H9 (cell line): Measurements from ENCODE around the gene NAT14. TPM values are rescaled to one million over a fixed set of nuclear protein-coding genes. Genes with fewer than 3 reads are reported as not detected.

Experiments
- DNase-seq: peaks from one replicate; pipeline ENCODE4 v3.0.0-alpha.2; 2017
- H2AFZ ChIP-seq: one replicate; pipeline ENCODE4 v1.6.1; 2013; ENCODE audit warnings: mild to moderate bottlenecking, low read length, control low read depth, moderate library complexity
- H2AK5ac ChIP-seq: 2 replicates; pipeline ENCODE4 v1.6.1; 2013; ENCODE audit warnings: low read length, control low read depth, mixed read lengths; ENCODE audit not compliant: insufficient read length
- H2BK120ac ChIP-seq: one replicate; pipeline ENCODE4 v1.6.1; 2013; ENCODE audit warnings: low read depth, mild to moderate bottlenecking, low read length, control low read depth, inconsistent platforms; ENCODE audit not compliant: poor library complexity, severe bottlenecking
- H2BK12ac ChIP-seq: 2 replicates; pipeline ENCODE4 v1.6.1; 2013; ENCODE audit warnings: low read length, control low read depth, mixed read lengths, low read depth; ENCODE audit not compliant: insufficient read length
- H2BK15ac ChIP-seq: 2 replicates; pipeline ENCODE4 v1.6.1; 2013; ENCODE audit warnings: low read depth, low read length, control low read depth
- H2BK20ac ChIP-seq: one replicate; pipeline ENCODE4 v1.6.1; 2013; ENCODE audit warnings: low read depth, mild to moderate bottlenecking, low read length, control low read depth, inconsistent platforms; ENCODE audit not compliant: poor library complexity, severe bottlenecking
- H2BK5ac ChIP-seq: 2 replicates; pipeline ENCODE4 v1.6.1; 2013; ENCODE audit warnings: low read length, control low read depth, mixed read lengths; ENCODE audit not compliant: insufficient read length
- H3K14ac ChIP-seq: 2 replicates; pipeline ENCODE4 v1.6.1; 2013; ENCODE audit warnings: low read length, control low read depth; ENCODE audit not compliant: insufficient read depth
- H3K18ac ChIP-seq: 2 replicates; pipeline ENCODE4 v1.6.1; 2013; ENCODE audit warnings: low read depth, mild to moderate bottlenecking, mixed read lengths, low read length, control low read depth; ENCODE audit not compliant: insufficient read length
- H3K23ac ChIP-seq: 2 replicates; pipeline ENCODE4 v1.6.1; 2013; ENCODE audit warnings: low read length, control low read depth, mixed read lengths, low read depth; ENCODE audit not compliant: insufficient read length
- H3K23me2 ChIP-seq: 2 replicates; pipeline ENCODE4 v1.6.1; 2013; ENCODE audit warnings: low read depth, mild to moderate bottlenecking, mixed read lengths, low read length, control low read depth; ENCODE audit not compliant: insufficient read length, poor library complexity, severe bottlenecking
- H3K27ac ChIP-seq: 2 replicates; pipeline ENCODE4 v1.5.1; 2013; ENCODE audit warnings: low read length, control low read depth, mixed read lengths, low read depth; ENCODE audit not compliant: insufficient read length
- H3K27me3 ChIP-seq: 2 replicates; pipeline ENCODE4 v1.6.1; 2013; ENCODE audit warnings: low read length, control low read depth, inconsistent platforms; ENCODE audit not compliant: insufficient read depth
- H3K4ac ChIP-seq: 2 replicates; pipeline ENCODE4 v1.6.1; 2013; ENCODE audit warnings: low read depth, mild to moderate bottlenecking, control low read depth, inconsistent platforms, low read length, moderate library complexity
- H3K4me1 ChIP-seq: 2 replicates; pipeline ENCODE4 v1.6.1; 2013; ENCODE audit warnings: low read length, control low read depth, inconsistent platforms; ENCODE audit not compliant: insufficient read depth
- H3K4me2 ChIP-seq: 2 replicates; pipeline ENCODE4 v1.6.1; 2013; ENCODE audit warnings: low read length, control low read depth, mixed read lengths; ENCODE audit not compliant: insufficient read length, insufficient read depth
- H3K56ac ChIP-seq: 2 replicates; pipeline ENCODE4 v1.6.1; 2013; ENCODE audit warnings: low read depth, mild to moderate bottlenecking, mixed read lengths, low read length, control low read depth; ENCODE audit not compliant: insufficient read length
- H3K79me1 ChIP-seq: 2 replicates; pipeline ENCODE4 v1.6.1; 2013; ENCODE audit warnings: low read depth, mild to moderate bottlenecking, moderate library complexity, low read length, control low read depth, inconsistent platforms; ENCODE audit not compliant: insufficient read depth, poor library complexity, severe bottlenecking
- H3K79me2 ChIP-seq: 2 replicates; pipeline ENCODE4 v1.6.1; 2013; ENCODE audit warnings: low read length, control low read depth, inconsistent platforms; ENCODE audit not compliant: insufficient read depth
- H3K9ac ChIP-seq: 2 replicates; pipeline ENCODE4 v1.6.1; 2013; ENCODE audit warnings: low read length, control low read depth, mixed read lengths; ENCODE audit not compliant: insufficient read length; ENCODE audit errors: extremely low read depth
- H3K9me3 ChIP-seq: one replicate; pipeline ENCODE4 v1.6.1; 2013; ENCODE audit warnings: low read depth, low read length, inconsistent platforms; ENCODE audit not compliant: control insufficient read depth
- H3T11ph ChIP-seq: one replicate; pipeline ENCODE4 v1.6.1; 2013; ENCODE audit warnings: mild to moderate bottlenecking, low read length, control low read depth, inconsistent platforms
- H4K20me1 ChIP-seq: one replicate; pipeline ENCODE4 v1.6.1; 2013; ENCODE audit not compliant: control insufficient read depth, insufficient read length, insufficient read depth
- H4K5ac ChIP-seq: 2 replicates; pipeline ENCODE4 v1.6.1; 2013; ENCODE audit warnings: low read depth, mild to moderate bottlenecking, mixed read lengths, low read length, control low read depth; ENCODE audit not compliant: insufficient read length
- H4K8ac ChIP-seq: replicated peaks from 2 replicates; pipeline ENCODE4 v1.6.1; 2013; ENCODE audit warnings: low read length, control low read depth, mixed read lengths, low read depth; ENCODE audit not compliant: insufficient read length
- H4K91ac ChIP-seq: 2 replicates; pipeline ENCODE4 v1.6.1; 2013; ENCODE audit warnings: low read depth, mild to moderate bottlenecking, moderate library complexity, mixed read lengths, low read length, control low read depth; ENCODE audit not compliant: insufficient read length
- H3K27ac Mint-ChIP-seq, 3 experiments: 2 replicates in 2 of 3; 3 replicates in 1 of 3; pipeline ENCODE4 v1.8.0; 2020 to 2021; ENCODE audit warnings: mixed read lengths in 3 of 3, mild to moderate bottlenecking in 1 of 3, moderate library complexity in 1 of 3
- H3K27me3 Mint-ChIP-seq: 2 replicates; pipeline ENCODE4 v1.8.0; 2021; ENCODE audit warnings: low read depth, mild to moderate bottlenecking, moderate library complexity, mixed read lengths
- H3K36me3 Mint-ChIP-seq, 3 experiments: 2 replicates in 2 of 3; 3 replicates in 1 of 3; pipeline ENCODE4 v1.8.0; 2020 to 2021; ENCODE audit warnings: low read depth in 3 of 3, mixed read lengths in 3 of 3; ENCODE audit not compliant: insufficient read depth in 1 of 3
- H3K4me1 Mint-ChIP-seq, 2 experiments: 2 replicates each; pipeline ENCODE4 v1.8.0; 2020; ENCODE audit warnings: mixed read lengths in 2 of 2
- H3K4me3 Mint-ChIP-seq, 2 experiments: 2 replicates in 1 of 2; 3 replicates in 1 of 2; pipeline ENCODE4 v1.8.0; 2020 to 2021; ENCODE audit warnings: mild to moderate bottlenecking in 2 of 2, mixed read lengths in 2 of 2, moderate library complexity in 1 of 2
- H3K9me3 Mint-ChIP-seq, 2 experiments: 2 replicates in 1 of 2; 3 replicates in 1 of 2; pipeline ENCODE4 v1.8.0; 2020; ENCODE audit warnings: mild to moderate bottlenecking in 2 of 2, mixed read lengths in 2 of 2, moderate library complexity in 1 of 2
- WGBS: extraction: QIAGEN DNeasy Blood & Tissue Kit; methylation state at CpG from one replicate; pipeline ENCODE4 v1.1.7; 2013; ENCODE audit warnings: missing lambda C conversion rate, low lambda C conversion rate, mixed read lengths; ENCODE audit not compliant: insufficient read length; ENCODE audit errors: extremely low coverage; 5-methylcytosine and 5-hydroxymethylcytosine counted together
- total RNA-seq: library from RNA; stranded (reverse); gene quantifications from 2 replicates; pipeline ENCODE4 v1.2.1, GENCODE V29; 2021
- TF ChIP-seq, protein P1 (sequence below): fragments of 200-600 bp; sonication (generic); conservative IDR thresholded peaks from 3 replicates; pipeline ENCODE4 v1.8.0; 2021; ENCODE audit warnings: antibody characterized with exemption, mild to moderate bottlenecking

NAT14 gene
- total RNA-seq, 1 experiment from 2014 or later = 51.2 TPM

DNA sequence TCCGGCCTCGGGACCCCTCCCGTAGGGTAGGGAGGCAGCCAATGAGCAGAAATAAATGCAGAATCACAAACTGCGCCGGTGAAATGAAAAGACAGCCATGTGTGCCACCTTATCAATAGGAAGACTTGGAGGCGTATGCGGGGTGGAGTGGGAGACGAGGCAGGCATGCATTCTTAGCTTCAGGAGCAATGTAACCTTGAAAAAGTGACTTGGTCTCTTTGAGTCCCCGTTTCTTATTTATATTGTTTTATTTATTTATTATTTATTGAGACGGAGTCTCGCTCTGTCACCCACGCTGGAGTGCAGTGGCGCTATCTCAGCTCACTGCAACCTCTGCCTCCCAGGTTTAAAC, 19.2 kb downstream of the NAT14 start:
- Histone ChIP-seq H3K23ac (no peak overlapping the region), H2BK20ac (no peak overlapping the region), H4K20me1 (no peaks in the 10 kb centered on the region), H2BK12ac (no peak overlapping the region), H2BK120ac (no peak overlapping the region), H3K4ac (no peak overlapping the region), H3K4me1 (no peaks in the 10 kb centered on the region), H3K27me3 (peaks cover 5% of the 10 kb centered on the region), H3K79me1 (no peaks in the 10 kb centered on the region), H3K14ac (no peak overlapping the region), H2AFZ (no peak overlapping the region), H3K23me2 (no peaks in the 10 kb centered on the region), H4K8ac (no peak overlapping the region), H3K79me2 (no peaks in the 10 kb centered on the region), H4K5ac (no peak overlapping the region), H2AK5ac (no peak overlapping the region), H4K91ac (no peak overlapping the region), H3K56ac (no peak overlapping the region), H3K4me2 (peak overlapping the region; percentile 0), H3K18ac (no peak overlapping the region), H3K9me3 (no peaks in the 10 kb centered on the region), H3K9ac (no peak overlapping the region), H2BK15ac (no peak overlapping the region), H2BK5ac (no peak overlapping the region), H3K27ac (no peak overlapping the region), H3T11ph (no peak overlapping the region)
- WGBS = no CpG with 5 or more reads among the region's 13 CpGs
- H3K27ac Mint-ChIP-seq = no peak overlapping the region
- peaks cover 11 to 19% of the 10 kb centered on the region in 2 experiments for H3K9me3 Mint-ChIP-seq
- H3K36me3 Mint-ChIP-seq = peaks cover 3 to 8% (median 7%) of the 10 kb centered on the region in 3 experiments
- H3K27me3 Mint-ChIP-seq = peaks cover 68% of the 10 kb centered on the region
- no peak for DNase-seq
- H3K4me1 Mint-ChIP-seq = 0 out of 4 replicates have a peak, but pooled peaks cover 0 to 2% of the 10 kb centered on the region in 2 experiments
- TF ChIP-seq, protein P1, sequence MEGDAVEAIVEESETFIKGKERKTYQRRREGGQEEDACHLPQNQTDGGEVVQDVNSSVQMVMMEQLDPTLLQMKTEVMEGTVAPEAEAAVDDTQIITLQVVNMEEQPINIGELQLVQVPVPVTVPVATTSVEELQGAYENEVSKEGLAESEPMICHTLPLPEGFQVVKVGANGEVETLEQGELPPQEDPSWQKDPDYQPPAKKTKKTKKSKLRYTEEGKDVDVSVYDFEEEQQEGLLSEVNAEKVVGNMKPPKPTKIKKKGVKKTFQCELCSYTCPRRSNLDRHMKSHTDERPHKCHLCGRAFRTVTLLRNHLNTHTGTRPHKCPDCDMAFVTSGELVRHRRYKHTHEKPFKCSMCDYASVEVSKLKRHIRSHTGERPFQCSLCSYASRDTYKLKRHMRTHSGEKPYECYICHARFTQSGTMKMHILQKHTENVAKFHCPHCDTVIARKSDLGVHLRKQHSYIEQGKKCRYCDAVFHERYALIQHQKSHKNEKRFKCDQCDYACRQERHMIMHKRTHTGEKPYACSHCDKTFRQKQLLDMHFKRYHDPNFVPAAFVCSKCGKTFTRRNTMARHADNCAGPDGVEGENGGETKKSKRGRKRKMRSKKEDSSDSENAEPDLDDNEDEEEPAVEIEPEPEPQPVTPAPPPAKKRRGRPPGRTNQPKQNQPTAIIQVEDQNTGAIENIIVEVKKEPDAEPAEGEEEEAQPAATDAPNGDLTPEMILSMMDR = no peak; the same call in 2 of the 3 replicates
- H3K4me3 Mint-ChIP-seq = no peak overlapping the region; a peak in 1 of 5 replicates
